LHCN-M2 (cell line): ENCODE data around the gene XNDC1N. TPM values are rescaled to one million over a fixed set of nuclear protein-coding genes. Genes with fewer than 3 reads are reported as not detected.

Source experiments
- DNase-seq: peaks from one replicate; pipeline ENCODE4 v3.0.0-alpha.2; 2012; ENCODE audit warnings: low read depth
- polyA plus RNA-seq: library from polyadenylated mRNA; unstranded; fragments of >200 nt; gene quantifications from one replicate; pipeline ENCODE4 v1.2.1, GENCODE V29; 2012; ENCODE audit warnings: missing spikeins
- total RNA-seq: library from RNA; depleted of rRNA; stranded (reverse); fragments of >200 nt; gene quantifications from 2 replicates; pipeline ENCODE4 v1.2.3, GENCODE V29; 2014; rRNA removed

Gene XNDC1N
- total RNA-seq = 3.7 and 6.9 TPM in 2 replicates
- polyA plus RNA-seq = 1.8 TPM

DNA sequence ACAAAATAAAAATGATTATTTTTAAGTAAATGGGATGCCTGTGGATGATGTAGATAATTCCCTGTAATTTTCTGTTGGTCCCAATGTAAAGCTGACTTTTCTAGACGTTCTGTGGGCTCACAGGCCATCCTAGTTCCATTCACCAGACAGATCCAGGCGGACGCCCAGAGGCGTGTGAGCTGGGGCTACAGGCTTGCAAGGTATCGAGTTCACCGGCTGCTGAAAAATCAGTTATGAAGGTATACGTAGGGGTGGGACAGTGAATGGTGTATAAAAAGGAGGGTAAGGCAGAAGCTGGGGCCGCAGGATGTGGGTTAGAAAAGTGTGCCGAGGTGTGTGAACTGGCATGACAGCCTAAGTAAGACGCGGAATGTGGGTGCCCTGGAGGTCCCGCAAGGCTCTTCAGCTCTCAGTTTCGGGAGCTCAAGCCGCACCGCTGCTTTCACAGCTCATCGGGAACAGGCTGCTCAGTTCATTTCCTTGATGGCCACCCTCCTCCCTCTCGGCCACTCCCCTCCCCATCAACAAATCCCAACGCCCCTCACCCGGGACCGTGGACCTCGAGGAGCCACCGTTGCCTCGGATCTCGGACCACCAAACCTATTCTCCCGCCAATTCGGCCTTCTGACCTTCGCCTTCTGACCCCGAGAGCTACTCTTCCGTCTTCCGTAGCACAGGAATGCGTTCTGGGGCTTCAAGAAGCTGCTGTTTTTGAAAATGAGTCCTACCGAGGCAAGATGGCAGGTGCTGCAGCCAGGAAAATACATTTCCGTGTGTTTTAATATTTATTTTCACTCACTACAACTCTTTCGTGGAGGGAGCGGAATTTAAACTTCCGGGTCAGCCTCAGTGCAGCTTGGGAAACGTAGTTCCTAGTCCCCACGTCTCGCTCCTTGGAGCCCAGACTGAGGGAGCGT lies at the start of gene XNDC1N:
XNDC1N (minus strand) TSS at position 775 of the 917 bp plus-strand sequence. CDS start 5,241 bp downstream, outside the sequence.
- DNase-seq = peak; percentile 87

DNA sequence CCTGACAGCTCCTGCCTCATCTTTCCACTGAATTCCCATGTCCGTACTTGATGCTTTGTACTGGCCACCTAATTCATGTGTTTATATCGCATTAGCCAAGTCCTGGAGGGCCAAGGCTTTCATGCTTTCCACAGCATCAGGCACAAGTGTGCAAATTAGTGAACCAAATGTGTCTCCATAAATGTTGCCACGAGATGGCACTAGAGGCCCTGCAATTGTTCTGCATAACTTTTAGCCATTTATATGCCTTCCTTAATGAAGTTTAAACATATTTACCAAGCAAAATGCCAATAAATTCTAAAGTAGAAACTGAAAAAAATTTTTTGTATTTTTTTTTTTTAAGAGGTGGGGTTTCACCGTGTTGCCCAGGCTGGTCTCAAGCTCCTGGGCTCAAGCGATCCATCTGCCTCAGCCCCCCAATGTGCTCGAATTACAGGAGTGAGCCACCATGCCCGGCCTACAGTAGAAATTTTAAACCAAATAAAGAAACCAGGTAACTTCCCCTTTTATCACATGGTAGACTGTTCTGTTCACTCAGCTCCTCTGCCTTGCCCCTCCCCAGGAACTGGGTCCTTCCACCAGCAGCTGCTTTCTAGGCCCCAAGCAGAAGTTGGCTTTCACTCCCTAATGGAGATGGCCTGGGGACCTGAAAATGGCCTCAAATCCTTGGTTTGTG lies 49.5 kb upstream of the XNDC1N start:
- peak; percentile 53 for DNase-seq

- no peak for DNase-seq
Measured at GRCh38 chr11:71977090-71977489, 48.7 kb upstream of the XNDC1N start.

DNA sequence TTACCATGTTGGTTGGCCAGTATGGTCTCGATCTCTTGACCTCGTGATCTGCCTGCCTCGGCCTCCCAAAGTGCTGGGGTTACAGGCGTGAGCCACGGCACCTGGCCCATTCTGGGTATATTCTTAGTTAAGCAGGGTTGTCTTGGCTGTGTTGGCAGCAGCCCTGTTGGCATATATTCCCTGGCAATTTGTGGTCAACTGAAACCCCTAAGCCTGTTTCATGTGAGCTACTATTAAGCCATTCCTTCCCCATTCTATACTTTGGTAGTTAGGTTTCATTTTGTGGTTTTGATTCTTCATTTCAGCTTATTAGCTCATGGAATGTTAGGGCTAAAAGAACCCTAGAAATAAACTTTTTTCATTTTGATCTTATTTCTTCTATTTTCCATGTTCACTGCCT lies 48.2 kb upstream of the XNDC1N start:
- DNase-seq = no peak

GRCh38 chr11:71971680-71972079 lies 43.3 kb upstream of the XNDC1N start:
- no peak for DNase-seq

DNA sequence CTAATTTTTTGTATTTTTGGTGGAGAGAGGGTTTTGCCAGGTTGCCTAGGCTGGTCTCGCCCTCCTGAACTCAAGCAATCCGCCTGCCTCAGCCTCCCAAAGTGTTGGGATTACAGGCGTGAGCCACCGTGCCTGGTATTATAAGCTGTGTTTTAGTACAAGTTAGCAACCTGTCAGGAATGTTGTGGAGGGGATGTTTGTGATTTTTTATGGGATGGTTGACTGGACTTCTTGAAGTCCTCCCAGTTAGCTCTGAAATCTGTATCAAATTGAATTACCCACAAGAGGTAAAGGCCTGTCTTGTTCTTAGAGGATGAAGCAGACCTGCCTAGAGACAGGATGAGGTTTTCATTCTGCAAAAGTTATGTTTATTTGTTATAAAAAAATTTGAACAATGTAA lies 36.2 kb upstream of the XNDC1N start:
- DNase-seq = no peak

DNA sequence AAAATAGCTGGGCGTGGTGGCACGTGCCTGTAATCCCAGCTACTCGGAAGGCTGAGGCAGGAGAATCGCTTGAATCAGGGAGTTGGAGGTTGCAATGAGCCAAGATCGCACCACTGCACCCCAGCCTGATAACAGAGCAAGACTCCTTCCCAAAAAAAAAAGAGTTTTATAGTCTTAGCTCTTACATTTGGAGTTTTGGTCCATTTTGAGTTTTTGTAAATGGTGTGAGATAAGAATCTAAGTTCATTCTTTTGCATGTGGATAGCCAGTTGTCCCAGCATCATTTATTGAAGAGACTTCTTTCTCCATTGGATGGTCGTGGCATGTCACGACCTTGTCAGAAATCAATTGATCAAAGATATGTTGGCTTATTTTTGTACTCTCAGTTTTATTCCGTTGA lies 35.1 kb upstream of the XNDC1N start:
- DNase-seq = no peak

DNA sequence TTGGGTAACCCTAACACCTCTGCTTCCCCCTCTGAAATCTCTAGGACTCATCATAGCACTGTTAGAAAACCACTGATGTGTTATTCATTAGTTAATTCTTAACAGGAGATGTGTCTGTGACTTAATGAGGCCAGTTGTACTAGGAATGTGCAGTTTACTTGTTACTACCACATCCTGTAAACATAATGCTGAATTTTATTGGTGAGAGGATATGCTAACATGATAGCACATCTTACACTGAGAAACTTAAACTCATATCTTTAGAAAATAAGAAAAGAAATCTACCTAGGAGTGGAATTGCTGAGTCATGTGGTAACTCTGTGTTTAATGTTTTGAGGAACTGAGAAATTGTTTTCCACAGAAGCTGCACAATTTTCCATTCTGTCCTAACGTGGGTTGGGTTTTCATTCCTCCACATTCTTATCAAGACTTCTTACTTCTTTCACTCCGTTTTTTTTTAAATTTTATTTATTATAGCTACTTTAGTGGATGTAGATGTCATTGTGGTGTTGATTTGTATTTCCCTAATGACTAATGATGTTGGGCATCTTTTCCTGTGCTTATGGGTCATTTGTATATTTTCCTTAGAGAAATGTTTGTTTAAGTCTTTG lies 34.1 kb upstream of the XNDC1N start:
- DNase-seq = peak; percentile 45

- DNase-seq = no peak
Measured at GRCh38 chr11:71955898-71956456, 27.6 kb upstream of the XNDC1N start.

DNA sequence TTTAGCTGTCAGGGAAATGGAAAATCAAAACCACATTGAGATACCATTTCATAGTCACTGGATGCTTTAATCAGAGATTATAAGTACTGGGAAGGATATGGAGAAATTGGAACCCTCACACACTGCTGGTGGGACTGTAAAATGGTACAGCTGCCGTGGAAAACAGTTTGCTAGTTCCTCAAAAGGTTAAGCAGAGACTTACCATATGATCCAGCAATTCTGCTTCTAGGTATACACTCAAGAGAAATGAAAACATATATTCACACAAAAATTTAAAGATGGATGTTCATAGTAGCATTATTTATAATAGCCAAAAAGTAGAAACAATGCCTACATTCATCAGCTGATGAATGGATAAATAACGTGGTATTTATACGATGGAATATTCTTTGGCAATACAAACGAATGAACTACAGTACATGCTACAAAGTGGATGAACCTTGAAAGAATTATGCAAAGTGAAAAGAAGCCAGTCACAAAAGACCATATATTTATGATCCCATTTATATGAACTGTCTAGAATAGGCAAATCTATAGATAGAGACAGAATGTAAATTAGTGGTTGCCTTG lies 23.4 kb upstream of the XNDC1N start:
- DNase-seq = no peak

GRCh38 chr11:71949034-71949433 lies 20.6 kb upstream of the XNDC1N start:
- DNase-seq = no peak

- peak; percentile 58 for DNase-seq
Measured at GRCh38 chr11:71948314-71949027, 20.1 kb upstream of the XNDC1N start.

- DNase-seq = no peak
Measured at GRCh38 chr11:71947498-71947897, 19.1 kb upstream of the XNDC1N start.

- peak; percentile 57 for DNase-seq
Measured at GRCh38 chr11:71946144-71946571, 17.8 kb upstream of the XNDC1N start.

DNA sequence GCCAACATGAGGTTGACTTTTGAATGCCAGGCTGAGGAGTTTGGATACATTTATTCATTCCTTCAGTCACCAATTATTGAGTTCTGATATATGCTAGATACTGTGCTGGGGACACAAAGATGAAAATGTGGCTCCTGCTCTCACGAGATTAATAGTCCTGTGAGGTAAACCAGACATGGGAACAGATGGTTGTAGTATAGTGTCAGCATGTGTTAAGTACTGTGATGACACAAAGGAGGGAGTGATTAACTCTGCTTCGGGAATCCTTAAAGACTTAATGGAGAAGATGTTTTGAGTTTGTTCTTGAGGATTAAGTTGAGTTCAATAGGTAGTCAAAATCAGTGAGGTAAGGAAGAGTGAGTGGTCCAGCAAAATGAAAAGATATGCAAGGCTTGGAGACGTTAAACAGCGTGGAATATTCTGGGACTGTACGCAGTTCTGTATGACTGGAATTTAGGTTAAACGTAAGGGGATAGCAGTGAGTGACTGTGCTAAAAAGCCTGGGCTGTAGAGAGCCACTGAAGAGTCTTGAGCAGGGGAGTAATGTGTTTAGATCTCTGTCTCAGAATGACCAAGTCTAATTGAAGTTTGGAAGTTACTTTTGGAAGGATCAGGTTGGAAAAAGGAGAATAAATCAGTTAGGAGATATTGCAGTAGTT lies 12.3 kb upstream of the XNDC1N start:
- DNase-seq = no peak

DNA sequence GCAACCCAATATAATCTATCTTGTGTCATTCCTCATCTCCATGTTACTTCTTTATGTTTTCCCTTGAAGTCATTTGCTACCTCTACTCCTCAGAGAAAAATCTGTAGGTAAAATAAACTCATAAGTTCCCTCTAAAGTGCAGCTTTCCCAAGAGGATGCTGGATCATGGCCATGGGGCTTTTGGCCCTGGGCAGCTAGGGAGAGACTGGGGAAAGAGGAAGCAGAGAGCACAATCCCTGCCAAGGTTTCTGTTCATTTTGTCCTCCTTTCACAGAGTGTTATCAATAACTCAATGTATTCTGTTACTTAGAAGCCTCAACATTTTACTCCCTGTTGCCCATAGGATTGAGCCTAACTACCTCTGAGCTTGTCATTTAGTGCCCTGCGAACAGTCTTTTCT lies 9.4 kb upstream of the XNDC1N start:
- DNase-seq = no peak

- no peak for DNase-seq
Measured at GRCh38 chr11:71936825-71937224, 8.4 kb upstream of the XNDC1N start.

DNA sequence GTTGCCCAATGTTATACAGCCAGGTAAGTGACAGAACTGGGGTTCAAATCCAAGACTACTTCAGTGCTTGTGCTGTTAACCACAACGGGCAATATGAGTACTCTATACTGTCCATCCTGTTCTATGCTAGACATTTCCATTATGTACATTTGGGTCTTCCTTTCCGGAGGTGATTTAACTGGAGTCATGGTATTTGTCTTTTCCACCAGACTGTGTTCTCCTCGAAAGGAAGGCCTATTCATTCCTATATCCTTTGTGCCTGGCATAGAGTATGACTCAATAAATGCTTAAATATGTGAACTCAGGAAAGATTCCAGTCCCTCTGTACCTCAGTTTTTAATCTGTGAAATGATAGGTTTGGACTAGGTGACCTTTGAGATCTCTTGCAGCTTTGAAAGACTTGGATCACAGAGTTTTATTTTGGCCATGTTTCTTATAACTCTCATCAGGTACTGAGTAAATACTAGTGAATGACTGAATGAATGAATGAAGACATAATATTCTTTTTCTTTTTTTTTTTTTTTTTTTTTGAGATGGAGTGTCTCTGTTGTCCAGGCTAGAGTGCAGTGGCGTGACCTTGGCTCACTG lies 7.0 kb upstream of the XNDC1N start:
- DNase-seq = no peak

DNA sequence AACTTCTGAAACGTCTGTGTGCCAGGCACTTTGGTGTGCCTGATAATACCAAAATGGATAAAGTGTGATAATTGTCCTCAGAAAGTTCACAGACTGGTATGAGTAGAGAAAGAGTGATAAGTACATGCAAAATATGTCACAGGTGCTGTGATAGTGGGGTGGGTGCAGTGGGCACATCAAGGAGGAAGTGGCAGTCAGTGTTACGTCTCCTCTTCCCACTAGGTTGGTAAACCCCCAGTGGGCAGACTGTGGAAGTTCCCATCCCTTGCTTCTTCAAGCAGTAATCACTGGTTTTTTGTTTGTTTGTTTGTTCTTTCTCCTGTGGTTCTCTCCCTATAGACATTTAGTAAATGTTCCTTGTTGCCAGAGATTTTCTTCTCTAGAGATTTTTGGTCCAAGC lies 5.8 kb upstream of the XNDC1N start:
- no peak for DNase-seq
